H1 (cell line): ENCODE measurements around the gene TOM1. TPM values are rescaled to one million over a fixed set of nuclear protein-coding genes. Genes with fewer than 3 reads are reported as not detected.

Source experiments
- EP300 ChIP-seq, 2 experiments: IDR thresholded peaks; 1 replicate in 1 of 2; 2 replicates in 1 of 2; pipeline ENCODE4 v1.6.1; 2011 to 2012; ENCODE audit warnings: low read depth in 2 of 2, low read length in 2 of 2, mild to moderate bottlenecking in 2 of 2, borderline replicate concordance in 1 of 2, inconsistent platforms in 1 of 2, moderate library complexity in 1 of 2
- FOSL1 ChIP-seq: IDR thresholded peaks from 2 replicates; pipeline ENCODE4 v1.6.1; 2011; ENCODE audit warnings: mild to moderate bottlenecking, low read depth, low read length, moderate library complexity; ENCODE audit not compliant: insufficient read depth
- GABPA ChIP-seq: IDR thresholded peaks from 2 replicates; pipeline ENCODE4 v1.6.1; 2011; ENCODE audit warnings: mild to moderate bottlenecking, low read length, moderate library complexity, borderline replicate concordance; ENCODE audit not compliant: insufficient read depth
- GTF2F1 ChIP-seq: IDR thresholded peaks from 2 replicates; pipeline ENCODE4 v1.6.1; 2012; ENCODE audit warnings: low read depth, low read length, improper control_type of control experiment, borderline replicate concordance
- NANOG ChIP-seq: IDR thresholded peaks from 2 replicates; pipeline ENCODE4 v1.6.1; 2011; ENCODE audit warnings: low read length, low read depth, mild to moderate bottlenecking, inconsistent platforms; ENCODE audit not compliant: insufficient read depth, poor library complexity, severe bottlenecking
- POLR2A ChIP-seq, 2 experiments: IDR thresholded peaks; 1 replicate in 1 of 2; 2 replicates in 1 of 2; pipeline ENCODE4 v1.6.1; 2011; ENCODE audit warnings: low read depth in 2 of 2, low read length in 2 of 2, mild to moderate bottlenecking in 2 of 2; ENCODE audit errors: control extremely low read depth in 1 of 2
- SP2 ChIP-seq: IDR thresholded peaks from 2 replicates; pipeline ENCODE4 v1.6.1; 2012; ENCODE audit warnings: mild to moderate bottlenecking, low read length, inconsistent platforms
- polyA plus RNA-seq, 7 experiments: library from polyadenylated mRNA; depleted of rRNA in 3 of 7; stranded (reverse) in 5 of 7; unstranded in 2 of 7; fragments of >200 nt in 5 of 7; fragments of 200-250 nt in 2 of 7; gene quantifications; 1 replicate in 5 of 7; 2 replicates in 1 of 7; 4 replicates in 1 of 7; pipeline versions ENCODE4 v1.2.1 to v1.2.3, GENCODE V29; 2011 to 2013; ENCODE audit warnings: missing spikeins in 2 of 7, mixed read lengths in 2 of 7
- total RNA-seq: library from RNA; stranded (reverse); fragmentation: NEBNext Ultra II Directional; extraction: Animal tissue kit (Norgen Biotek cat#: 25700); gene quantifications from 2 replicates; pipeline ENCODE4 v1.2.1, GENCODE V29; 2021

The TOM1 gene
- total and polyA plus RNA-seq, 2 of the 8 experiments (the other 6 are each of a cell fraction or from before 2014, with no cell fraction given) = 25.1 to 39.2 TPM

- TF ChIP-seq EP300 (IDR thresholded peaks at IDR 0.05; ENCODE audit: borderline replicate concordance in 1 of 2, low read depth in 2 of 2, low read length in 2 of 2) (no peak), NANOG (no peak), GABPA (no peak), FOSL1 (no peak), GTF2F1 (no peak), POLR2A (IDR thresholded peaks at IDR 0.05; ENCODE audit: control extremely low read depth in 1 of 2, low read depth in 2 of 2, low read length in 2 of 2) (no peak), SP2 (no peak)
Measured at GRCh38 chr22:35341090-35341874, 41.6 kb downstream of the TOM1 start (continued).
